HS-27A (cell line): ENCODE data around the gene TRERF1.
"Not testable (repeated sequence)": the region's sequence is repeated elsewhere in the genome, so short reads cannot be mapped to it uniquely, and the experiment has no call there.

Experiments used
- DNase-seq: peaks from one replicate; pipeline ENCODE4 v3.0.0-alpha.2; 2012; ENCODE audit warnings: low read depth, missing footprints

The TRERF1 gene

GRCh38 chr6:42336431-42336830 lies 115.3 kb downstream of the TRERF1 start:
- no peak for DNase-seq

- no peak for DNase-seq
Observed at GRCh38 chr6:42335896-42336295, 115.8 kb downstream of the TRERF1 start.

GRCh38 chr6:42334870-42335269 lies 116.9 kb downstream of the TRERF1 start:
- DNase-seq = no peak

GRCh38 chr6:42333612-42334011 lies 118.1 kb downstream of the TRERF1 start:
- no peak for DNase-seq

GRCh38 chr6:42332916-42333315 lies 118.8 kb downstream of the TRERF1 start:
- DNase-seq = no peak

- DNase-seq = no peak
Observed at GRCh38 chr6:42331019-42331418, 120.7 kb downstream of the TRERF1 start.

- no peak for DNase-seq
Observed at GRCh38 chr6:42326248-42326647, 125.5 kb downstream of the TRERF1 start.

GRCh38 chr6:42324656-42325324 lies 126.9 kb downstream of the TRERF1 start:
- not testable (repeated sequence) for DNase-seq

GRCh38 chr6:42322676-42323075 lies 129.1 kb downstream of the TRERF1 start:
- DNase-seq = no peak

GRCh38 chr6:42321976-42322375 lies 129.8 kb downstream of the TRERF1 start:
- DNase-seq = no peak

GRCh38 chr6:42320762-42321161 lies 131.0 kb downstream of the TRERF1 start:
- DNase-seq = no peak

- DNase-seq = no peak
Observed at GRCh38 chr6:42318480-42318879, 133.2 kb downstream of the TRERF1 start.

GRCh38 chr6:42316981-42317380 lies 134.7 kb downstream of the TRERF1 start:
- no peak for DNase-seq

- peak; percentile 98 for DNase-seq
Observed at GRCh38 chr6:42315991-42316970, 135.4 kb downstream of the TRERF1 start.

GRCh38 chr6:42315259-42315990 lies 136.3 kb downstream of the TRERF1 start:
- DNase-seq = no peak

- DNase-seq = no peak
Observed at GRCh38 chr6:42314571-42315258, 137.0 kb downstream of the TRERF1 start.

GRCh38 chr6:42313941-42314570 lies 137.7 kb downstream of the TRERF1 start:
- no peak for DNase-seq

- DNase-seq = no peak
Observed at GRCh38 chr6:42313038-42313437, 138.7 kb downstream of the TRERF1 start.

GRCh38 chr6:42307141-42307470 lies 144.6 kb downstream of the TRERF1 start:
- no peak for DNase-seq

GRCh38 chr6:42306439-42307140 lies 145.1 kb downstream of the TRERF1 start:
- DNase-seq = no peak
